SK-N-SH (cell line): ENCODE measurements around the gene CST9. TPM values are rescaled to one million over a fixed set of nuclear protein-coding genes. Genes with fewer than 3 reads are reported as not detected.

Experiments
- CTCF ChIA-PET: fragments of 300-600, 350-600 bp; formaldehyde crosslinking; extraction: SDS; loops from one replicate; lab custom pipeline; 2021; lab: Yijun Ruan, JAX
- POLR2A ChIA-PET: fragments of 350-600 bp; sonication (Branson Sonifier 250); formaldehyde crosslinking; extraction: SDS; loops from one replicate; lab custom pipeline; 2020; ENCODE audit warnings: antibody characterized with exemption, inconsistent platforms; lab: Yijun Ruan, JAX
- DNase-seq: peaks from one replicate; pipeline ENCODE4 v3.0.0; 2012
- H2AFZ ChIP-seq: fragments of 200-600 bp; sonication (generic); 2 replicates; pipeline ENCODE4 v1.8.1; 2016; ENCODE audit warnings: antibody characterized with exemption, mild to moderate bottlenecking, low read depth
- H3F3A ChIP-seq: fragments of 200-600 bp; sonication (generic); replicated peaks from 2 replicates; pipeline ENCODE3; 2016; ENCODE audit warnings: antibody characterized with exemption, mild to moderate bottlenecking; ENCODE audit not compliant: insufficient read depth
- H3K27ac ChIP-seq, 2 experiments: fragments of 200-500 bp in 1 of 2; fragments of 200-600 bp in 1 of 2; sonication (Bioruptor generic) in 1 of 2; sonication (generic), shearing (Covaris generic) in 1 of 2; 2 replicates each; pipeline versions ENCODE4 v1.5.1 to v1.6.1; 2014 to 2016; ENCODE audit warnings: low read depth in 2 of 2, inconsistent platforms in 1 of 2, low read length in 1 of 2, mild to moderate bottlenecking in 1 of 2, mixed read lengths in 1 of 2
- H3K27me3 ChIP-seq: fragments of 200-600 bp; sonication (generic), shearing (Covaris generic); 2 replicates; pipeline ENCODE4 v1.6.1; 2016; ENCODE audit warnings: mixed run types; ENCODE audit not compliant: insufficient read depth
- H3K36me3 ChIP-seq, 2 experiments: fragments of 200-500 bp in 1 of 2; fragments of 200-600 bp in 1 of 2; sonication (Bioruptor generic) in 1 of 2; sonication (generic) in 1 of 2; replicated peaks in 1 of 2; 2 replicates each; pipeline versions ENCODE3 to v1.5.1; 2014 to 2016; ENCODE audit warnings: low read length in 1 of 2, mild to moderate bottlenecking in 1 of 2; ENCODE audit not compliant: insufficient read depth in 2 of 2, control insufficient read depth in 1 of 2
- H3K4me1 ChIP-seq, 2 experiments: fragments of 200-500 bp in 1 of 2; fragments of 200-600 bp in 1 of 2; sonication (Bioruptor generic) in 1 of 2; sonication (generic), shearing (Covaris generic) in 1 of 2; 2 replicates each; pipeline versions ENCODE4 v1.5.1 to v1.6.1; 2014 to 2016; ENCODE audit warnings: low read depth in 1 of 2, low read length in 1 of 2, mixed run types in 1 of 2; ENCODE audit not compliant: insufficient read depth in 2 of 2, control insufficient read depth in 1 of 2
- H3K4me2 ChIP-seq: fragments of 200-600 bp; sonication (generic), shearing (Covaris generic); 2 replicates; pipeline ENCODE4 v1.6.1; 2017; ENCODE audit warnings: mixed run types
- H3K4me3 ChIP-seq, 2 experiments: fragments of 200-500 bp in 1 of 2; fragments of 200-600 bp in 1 of 2; sonication (Bioruptor generic) in 1 of 2; sonication (generic), shearing (Covaris generic) in 1 of 2; 2 replicates each; pipeline versions ENCODE4 v1.5.1 to v1.8.1; 2014 to 2016; ENCODE audit warnings: low read depth in 2 of 2, inconsistent platforms in 1 of 2, low read length in 1 of 2, mild to moderate bottlenecking in 1 of 2, mixed read lengths in 1 of 2, moderate library complexity in 1 of 2
- H3K79me2 ChIP-seq: fragments of 200-600 bp; sonication (generic); 2 replicates; pipeline ENCODE4 v1.8.1; 2017; ENCODE audit warnings: mild to moderate bottlenecking; ENCODE audit not compliant: insufficient read depth
- H3K9ac ChIP-seq: fragments of 200-600 bp; sonication (generic); 2 replicates; pipeline ENCODE4 v1.6.1; 2017; ENCODE audit warnings: mixed run types
- H3K9me2 ChIP-seq: fragments of 200-600 bp; sonication (generic); 2 replicates; pipeline ENCODE4 v1.6.1; 2017; ENCODE audit warnings: mixed run types
- H3K9me3 ChIP-seq: fragments of 200-600 bp; sonication (generic); 2 replicates; pipeline ENCODE4 v1.6.1; 2017; ENCODE audit warnings: mixed run types, mild to moderate bottlenecking, moderate library complexity
- H4K20me1 ChIP-seq: fragments of 200-600 bp; sonication (generic); 2 replicates; pipeline ENCODE4 v1.6.1; 2017; ENCODE audit warnings: mild to moderate bottlenecking, mixed run types; ENCODE audit not compliant: insufficient read depth
- CHD2 ChIP-seq: fragments of 150-350 bp; IDR thresholded peaks from 2 replicates; pipeline ENCODE4 v1.6.1; 2018; ENCODE audit warnings: low read length; ENCODE audit not compliant: partially characterized antibody
- ELF1 ChIP-seq: IDR thresholded peaks from 2 replicates; pipeline ENCODE4 v1.4.0; 2012
- FOXJ3 ChIP-seq: sonication (generic); formaldehyde crosslinking; IDR thresholded peaks from 2 replicates; pipeline ENCODE4 v1.5.1; 2020; ENCODE audit warnings: mild to moderate bottlenecking, missing genetic modification reagents
- FOXM1 ChIP-seq: IDR thresholded peaks from 2 replicates; pipeline ENCODE4 v1.4.0; 2012; ENCODE audit warnings: low read depth, mild to moderate bottlenecking
- GATA2 ChIP-seq: sonication (generic); formaldehyde crosslinking; IDR thresholded peaks from 2 replicates; pipeline ENCODE4 v1.5.0; 2020; ENCODE audit warnings: mild to moderate bottlenecking, missing genetic modification reagents
- JUND ChIP-seq: IDR thresholded peaks from 2 replicates; pipeline ENCODE4 v1.4.0; 2012
- NRF1 ChIP-seq: IDR thresholded peaks from 2 replicates; pipeline ENCODE4 v1.6.1; 2012; ENCODE audit warnings: low read depth, mild to moderate bottlenecking, low read length
- PBX3 ChIP-seq: IDR thresholded peaks from 2 replicates; pipeline ENCODE4; 2012
- RCOR1 ChIP-seq: fragments of 150-350 bp; IDR thresholded peaks from 2 replicates; pipeline ENCODE4 v1.6.1; 2017; ENCODE audit warnings: antibody characterized with exemption, low read length
- REST ChIP-seq: IDR thresholded peaks from 2 replicates; pipeline ENCODE4 v1.6.1; 2012; ENCODE audit warnings: mild to moderate bottlenecking, low read depth, low read length, moderate library complexity
- RFX5 ChIP-seq: IDR thresholded peaks from 2 replicates; pipeline ENCODE4 v1.6.1; 2012; ENCODE audit warnings: mild to moderate bottlenecking, improper control_type of control experiment, low read length
- RXRA ChIP-seq: IDR thresholded peaks from 2 replicates; pipeline ENCODE4 v1.4.0; 2012; ENCODE audit warnings: low read depth, mild to moderate bottlenecking, borderline replicate concordance
- SIN3A ChIP-seq: IDR thresholded peaks from 2 replicates; pipeline ENCODE4 v1.6.1; 2012; ENCODE audit warnings: low read depth, mild to moderate bottlenecking, low read length, moderate library complexity, borderline replicate concordance
- SMC3 ChIP-seq: IDR thresholded peaks from 2 replicates; pipeline ENCODE4 v1.6.1; 2012; ENCODE audit warnings: low read depth, low read length, improper control_type of control experiment
- TAF1 ChIP-seq: IDR thresholded peaks from 2 replicates; pipeline ENCODE4 v1.6.1; 2012; ENCODE audit warnings: low read depth, mild to moderate bottlenecking, low read length, moderate library complexity, borderline replicate concordance
- YY1 ChIP-seq: IDR thresholded peaks from 2 replicates; pipeline ENCODE4 v1.4.0; 2012; ENCODE audit warnings: low read depth, mild to moderate bottlenecking
- ZBTB33 ChIP-seq: IDR thresholded peaks from 2 replicates; pipeline ENCODE4 v1.4.0; 2012; ENCODE audit warnings: low read depth, borderline replicate concordance
- WGBS: methylation state at CpG from one replicate; pipeline ENCODE4 v1.1.6; 2017; ENCODE audit warnings: low lambda C conversion rate; 5-methylcytosine and 5-hydroxymethylcytosine counted together
- polyA plus RNA-seq, 3 experiments: library from polyadenylated mRNA; depleted of rRNA; stranded (reverse); fragments of >200 nt; gene quantifications; 2 replicates each; pipeline ENCODE4 v1.2.3, GENCODE V29; 2012
- TF ChIP-seq, protein P1 (sequence below): IDR thresholded peaks from 2 replicates; pipeline ENCODE4 v1.4.0; 2012; ENCODE audit warnings: low read depth
- TF ChIP-seq, protein P2 (sequence below): fragments of 150-350 bp; IDR thresholded peaks from 2 replicates; pipeline ENCODE4 v1.6.1; 2017; ENCODE audit warnings: antibody characterized with exemption, low read length, low read depth, borderline replicate concordance

The CST9 gene
- polyA plus RNA-seq, 1 of the 3 experiments (the other 2 are of a cell fraction): not detected

- Histone ChIP-seq H3K4me3 (no peak overlapping the region), H3F3A (no peaks in the 10 kb centered on the region), H3K27me3 (no peaks in the 10 kb centered on the region), H3K9me2 (no peaks in the 10 kb centered on the region), H3K79me2 (no peaks in the 10 kb centered on the region), H3K4me1 (no peaks in the 10 kb centered on the region), H3K27ac (no peak overlapping the region), H3K9me3 (no peaks in the 10 kb centered on the region), H3K4me2 (no peak overlapping the region), H3K9ac (no peak overlapping the region), H2AFZ (no peak overlapping the region), H3K36me3 (no peaks in the 10 kb centered on the region), H4K20me1 (no peaks in the 10 kb centered on the region)
- 0% methylated on average over 2 of the region's 3 CpGs for WGBS
- no peak for DNase-seq
- TF ChIP-seq ELF1 (no peak), ZBTB33 (no peak), REST (no peak), FOXM1 (no peak), CHD2 (no peak), TAF1 (no peak), SIN3A (no peak), JUND (no peak), SMC3 (no peak), RXRA (no peak), NRF1 (no peak), GATA2 (CRISPR knock-in tag) (no peak), RFX5 (no peak), RCOR1 (no peak), FOXJ3 (CRISPR knock-in tag) (no peak), PBX3 (no peak), YY1 (no peak)
- TF ChIP-seq, protein P1, sequence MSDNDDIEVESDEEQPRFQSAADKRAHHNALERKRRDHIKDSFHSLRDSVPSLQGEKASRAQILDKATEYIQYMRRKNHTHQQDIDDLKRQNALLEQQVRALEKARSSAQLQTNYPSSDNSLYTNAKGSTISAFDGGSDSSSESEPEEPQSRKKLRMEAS: no peak
- TF ChIP-seq, protein P2, sequence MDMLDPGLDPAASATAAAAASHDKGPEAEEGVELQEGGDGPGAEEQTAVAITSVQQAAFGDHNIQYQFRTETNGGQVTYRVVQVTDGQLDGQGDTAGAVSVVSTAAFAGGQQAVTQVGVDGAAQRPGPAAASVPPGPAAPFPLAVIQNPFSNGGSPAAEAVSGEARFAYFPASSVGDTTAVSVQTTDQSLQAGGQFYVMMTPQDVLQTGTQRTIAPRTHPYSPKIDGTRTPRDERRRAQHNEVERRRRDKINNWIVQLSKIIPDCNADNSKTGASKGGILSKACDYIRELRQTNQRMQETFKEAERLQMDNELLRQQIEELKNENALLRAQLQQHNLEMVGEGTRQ: no peak
- POLR2A ChIA-PET: no interaction called here
- CTCF ChIA-PET: no interaction called here
These were observed 40.8 kb downstream of the CST9 start for GRCh38 chr20:23564927-23565326.
